B cell (primary cell): ENCODE measurements around the gene TTLL10.
"Not testable (repeated sequence)": the region's sequence is repeated elsewhere in the genome, so short reads cannot be mapped to it uniquely, and the experiment has no call there.

Experiments
- CTCF ChIP-seq: fragments of 200-600 bp; IDR thresholded peaks from one replicate; pipeline ENCODE4 v1.8.0; 2022; ENCODE audit warnings: antibody characterized with exemption, mild to moderate bottlenecking
- EZH2 ChIP-seq: IDR thresholded peaks from 2 replicates; pipeline ENCODE4 v1.6.1; 2012; ENCODE audit warnings: borderline replicate concordance, low read depth, mild to moderate bottlenecking, moderate library complexity, low read length; ENCODE audit not compliant: insufficient read depth, poor library complexity, severe bottlenecking

- TF ChIP-seq CTCF, EZH2: not testable (repeated sequence)
Measured at GRCh38 chr1:1142352-1142751, 31.3 kb upstream of the TTLL10 start.
